ENCODE data around the gene RIT2. TPM values are rescaled to one million over a fixed set of nuclear protein-coding genes. Genes with fewer than 3 reads are reported as not detected.

RIT2 gene
- total RNA-seq, 4 donors from 2014 or later: not detected

DNA sequence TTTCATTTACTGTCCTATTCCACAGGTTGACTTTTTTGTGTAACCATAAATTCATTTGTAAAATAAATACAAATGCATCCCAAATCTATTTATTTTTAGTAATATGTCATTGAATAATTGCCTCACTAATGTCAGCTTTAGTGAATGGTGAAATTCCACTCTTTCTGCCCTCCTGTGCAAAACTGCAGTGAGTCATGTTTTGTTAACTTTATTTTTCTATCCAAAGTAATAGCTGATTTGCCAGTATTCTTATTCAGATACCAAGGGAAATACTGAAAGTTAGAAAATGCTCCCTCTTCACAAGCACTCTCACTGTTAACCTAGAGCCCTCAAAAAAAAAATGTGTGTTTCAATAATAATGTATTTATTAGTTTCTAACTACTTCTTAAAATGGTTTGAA lies 322.8 kb downstream of the RIT2 start:
- Histone ChIP-seq H3K4me1 (no peaks in the 10 kb centered on the region), H3K27ac (no peak overlapping the region), H3K27me3 (no peaks in the 10 kb centered on the region), H3K9me3 (no peaks in the 10 kb centered on the region), H3K36me3 (no peaks in the 10 kb centered on the region), H3K4me3 (no peak overlapping the region)
- TF ChIP-seq, protein P1, sequence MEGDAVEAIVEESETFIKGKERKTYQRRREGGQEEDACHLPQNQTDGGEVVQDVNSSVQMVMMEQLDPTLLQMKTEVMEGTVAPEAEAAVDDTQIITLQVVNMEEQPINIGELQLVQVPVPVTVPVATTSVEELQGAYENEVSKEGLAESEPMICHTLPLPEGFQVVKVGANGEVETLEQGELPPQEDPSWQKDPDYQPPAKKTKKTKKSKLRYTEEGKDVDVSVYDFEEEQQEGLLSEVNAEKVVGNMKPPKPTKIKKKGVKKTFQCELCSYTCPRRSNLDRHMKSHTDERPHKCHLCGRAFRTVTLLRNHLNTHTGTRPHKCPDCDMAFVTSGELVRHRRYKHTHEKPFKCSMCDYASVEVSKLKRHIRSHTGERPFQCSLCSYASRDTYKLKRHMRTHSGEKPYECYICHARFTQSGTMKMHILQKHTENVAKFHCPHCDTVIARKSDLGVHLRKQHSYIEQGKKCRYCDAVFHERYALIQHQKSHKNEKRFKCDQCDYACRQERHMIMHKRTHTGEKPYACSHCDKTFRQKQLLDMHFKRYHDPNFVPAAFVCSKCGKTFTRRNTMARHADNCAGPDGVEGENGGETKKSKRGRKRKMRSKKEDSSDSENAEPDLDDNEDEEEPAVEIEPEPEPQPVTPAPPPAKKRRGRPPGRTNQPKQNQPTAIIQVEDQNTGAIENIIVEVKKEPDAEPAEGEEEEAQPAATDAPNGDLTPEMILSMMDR (IDR thresholded peaks at IDR 0.05): no peak
- TF ChIP-seq EP300 (IDR thresholded peaks at IDR 0.05) (no peak), POLR2A (IDR thresholded peaks at IDR 0.05) (no peak), POLR2AphosphoS5 (IDR thresholded peaks at IDR 0.05) (no peak)
- no peak for ATAC-seq

DNA sequence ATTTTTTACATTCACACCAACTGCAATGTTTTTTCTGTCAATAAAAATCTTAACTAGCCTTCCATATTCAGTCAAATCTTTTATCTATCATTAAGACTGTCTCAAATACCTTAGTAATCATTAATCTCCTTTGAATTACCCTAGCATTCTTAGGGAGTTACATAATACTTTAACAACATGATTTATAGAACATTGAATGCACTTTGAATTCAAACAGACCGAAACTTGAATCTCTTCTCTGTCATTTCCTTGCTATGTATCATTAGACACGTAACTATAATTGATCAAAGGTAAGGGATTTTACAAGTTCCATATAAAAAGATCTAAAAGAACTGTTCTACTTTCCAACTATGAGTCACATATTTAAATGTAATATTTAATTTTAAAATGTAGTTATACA lies 330.9 kb downstream of the RIT2 start:
- 45 to 50% methylated on average over 2 of the region's 2 CpGs for WGBS, 2 donors (ENCODE audit: low coverage in 1 of 2)
- Histone ChIP-seq H3K4me1 (no peaks in the 10 kb centered on the region), H3K27ac (no peak overlapping the region), H3K9me3 (no peaks in the 10 kb centered on the region), H3K27me3 (no peaks in the 10 kb centered on the region), H3K4me3 (no peak overlapping the region), H3K36me3 (no peaks in the 10 kb centered on the region)
- TF ChIP-seq, protein P1 (IDR thresholded peaks at IDR 0.05): no peak
- TF ChIP-seq POLR2AphosphoS5 (IDR thresholded peaks at IDR 0.05) (no peak), EP300 (IDR thresholded peaks at IDR 0.05) (no peak), POLR2A (IDR thresholded peaks at IDR 0.05) (no peak)
- no peak for ATAC-seq

DNA sequence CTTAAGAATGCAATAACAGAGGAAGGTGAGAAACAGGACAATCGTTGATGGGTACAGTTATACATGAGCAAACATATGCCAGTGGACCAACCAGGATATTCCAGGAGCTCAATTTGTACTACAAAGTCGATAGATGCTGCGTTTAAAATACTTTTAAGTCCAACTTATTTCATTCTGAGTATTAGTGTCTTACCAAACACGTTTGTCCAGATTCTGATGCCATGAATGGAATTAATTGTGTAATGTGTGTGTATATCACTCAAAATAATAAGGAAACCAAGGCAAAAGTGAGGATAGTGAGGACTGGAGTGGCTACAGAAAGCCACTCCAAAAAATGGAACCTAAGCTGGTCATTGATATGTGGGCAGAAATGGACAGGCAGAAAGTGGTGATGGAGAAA lies 332.6 kb downstream of the RIT2 start:
- H3K4me1 ChIP-seq: no peaks in the 10 kb centered on the region
- no peak overlapping the region for H3K4me3 ChIP-seq
- H3K36me3 ChIP-seq: no peaks in the 10 kb centered on the region
- ATAC-seq: no peak
- H3K9me3 ChIP-seq: no peaks in the 10 kb centered on the region
- no peak overlapping the region for H3K27ac ChIP-seq
- no peaks in the 10 kb centered on the region for H3K27me3 ChIP-seq
- TF ChIP-seq EP300 (IDR thresholded peaks at IDR 0.05): no peak
- no peak for TF ChIP-seq POLR2AphosphoS5 (IDR thresholded peaks at IDR 0.05)
- no peak for TF ChIP-seq POLR2A (IDR thresholded peaks at IDR 0.05)
- TF ChIP-seq, protein P1 (IDR thresholded peaks at IDR 0.05): no peak
- 69 to 80% methylated on average over 4 of the region's 4 CpGs for WGBS, 2 donors (ENCODE audit: low coverage in 1 of 2)

DNA sequence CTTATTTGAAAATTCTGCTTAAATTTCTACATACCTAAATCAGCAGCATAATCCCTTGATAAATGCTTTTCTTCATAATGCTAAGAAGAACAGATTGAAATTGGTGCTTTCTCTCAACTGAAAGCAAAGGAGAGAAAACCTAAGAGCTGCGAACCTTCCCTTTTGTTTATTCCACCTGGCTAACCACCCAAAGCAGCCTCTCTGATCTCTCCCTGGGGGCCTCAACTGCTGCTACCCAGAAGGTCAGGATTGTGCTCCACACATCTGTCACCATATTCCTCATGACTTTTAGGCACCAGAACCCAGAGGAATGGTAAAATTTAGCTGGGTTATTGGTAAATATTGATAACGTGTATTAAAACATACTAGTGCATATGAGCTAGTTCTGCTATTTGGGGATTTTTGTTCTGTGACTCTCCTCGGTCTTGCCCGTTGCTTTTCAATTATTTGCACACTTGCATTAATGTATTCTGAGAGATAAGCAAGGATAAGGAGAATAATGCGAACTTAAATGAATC lies 334.1 kb downstream of the RIT2 start:
- no peak for TF ChIP-seq POLR2AphosphoS5 (IDR thresholded peaks at IDR 0.05)
- TF ChIP-seq POLR2A (IDR thresholded peaks at IDR 0.05): no peak
- TF ChIP-seq, protein P1 (IDR thresholded peaks at IDR 0.05): no peak
- TF ChIP-seq EP300 (IDR thresholded peaks at IDR 0.05): no peak
- 61 to 72% methylated on average over 4 to 5 of the region's 5 CpGs for WGBS, 2 donors (ENCODE audit: low coverage in 1 of 2)
- Histone ChIP-seq H3K9me3 (no peaks in the 10 kb centered on the region), H3K27me3 (no peaks in the 10 kb centered on the region), H3K4me1 (no peaks in the 10 kb centered on the region), H3K4me3 (no peak overlapping the region), H3K36me3 (no peaks in the 10 kb centered on the region), H3K27ac (no peak overlapping the region)
- ATAC-seq: no peak

DNA sequence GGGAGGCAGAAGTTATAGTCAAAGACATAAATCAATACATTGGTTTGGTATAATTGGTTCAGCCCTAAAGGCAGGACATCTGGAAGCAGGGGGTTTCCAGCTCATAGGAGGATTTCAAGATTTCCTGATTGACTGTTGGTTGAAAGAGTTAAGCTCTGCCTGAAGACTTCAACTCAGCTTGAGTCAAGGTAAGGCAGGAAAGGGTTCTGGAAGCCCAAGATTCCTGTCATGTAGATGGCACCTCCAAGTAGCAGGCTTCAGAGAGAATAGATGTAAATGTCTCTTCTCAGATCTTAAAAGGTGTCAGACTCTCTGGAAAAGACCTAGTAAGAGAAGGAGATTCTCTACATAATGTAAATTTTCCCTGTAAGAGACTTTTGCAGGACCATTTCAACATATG lies 335.3 kb downstream of the RIT2 start:
- H3K4me3 ChIP-seq: no peak overlapping the region
- no peaks in the 10 kb centered on the region for H3K4me1 ChIP-seq
- H3K27me3 ChIP-seq: no peaks in the 10 kb centered on the region
- H3K36me3 ChIP-seq: no peaks in the 10 kb centered on the region
- no peak overlapping the region for H3K27ac ChIP-seq
- TF ChIP-seq POLR2A (IDR thresholded peaks at IDR 0.05): no peak
- TF ChIP-seq, protein P1 (IDR thresholded peaks at IDR 0.05): no peak
- TF ChIP-seq EP300 (IDR thresholded peaks at IDR 0.05): no peak
- TF ChIP-seq POLR2AphosphoS5 (IDR thresholded peaks at IDR 0.05): no peak
- no peaks in the 10 kb centered on the region for H3K9me3 ChIP-seq
- ATAC-seq: no peak
